Measurements from ENCODE around the gene ARHGAP6. TPM values are rescaled to one million over a fixed set of nuclear protein-coding genes. Genes with fewer than 3 reads are reported as not detected.

ARHGAP6 gene
- total and polyA plus RNA-seq, 2 donors (not counting 3 experiments of a cell fraction or from before 2014, with no cell fraction given): 0.69 to 0.83 TPM

- dilution Hi-C loops (cut with MboI; ENCODE audit: extremely low pct_ligation_motif_present, low sequenced_read_pairs): no loop called here
- no peak for TF ChIP-seq POLR2A (IDR thresholded peaks at IDR 0.05; ENCODE audit: low read depth, low read length)
- no peak for TF ChIP-seq FOS (IDR thresholded peaks at IDR 0.05; ENCODE audit: borderline replicate concordance, insufficient read depth, low read length)
- H3K79me2 ChIP-seq (ENCODE audit: control insufficient read depth, insufficient read depth, low read length): no peaks in the 10 kb centered on the region
- H3K27ac ChIP-seq (ENCODE audit: insufficient read depth, low read depth, low read length): no peak overlapping the region
- H3K4me1 ChIP-seq (ENCODE audit: control insufficient read depth, extremely low read depth, insufficient read depth, low read length): no peaks in the 10 kb centered on the region
- intact Hi-C loops (cut with micrococcal nuclease): no loop called here
- no peak overlapping the region for H3K4me2 ChIP-seq (ENCODE audit: insufficient read depth, low read length)
- ChIA-PET POLR2A (no interaction called here), CTCF (no interaction called here)
- FAIRE-seq (no peak), DNase-seq (ENCODE audit: low read depth, low spot score) (no peak)
- BruUV-seq (replicated peaks): no TSS peak
- H3K36me3 ChIP-seq (ENCODE audit: control insufficient read depth in 2 of 2, extremely low read depth in 1 of 2, insufficient read depth in 2 of 2, low read length in 2 of 2): no peaks in the 10 kb centered on the region
- H3K9me3 ChIP-seq (replicated peaks; ENCODE audit: control insufficient read depth, insufficient read depth, low read length): no peaks in the 10 kb centered on the region
- H2AFZ ChIP-seq (ENCODE audit: low read depth, low read length): no peak overlapping the region
- no peaks in the 10 kb centered on the region for H4K20me1 ChIP-seq (replicated peaks; ENCODE audit: control insufficient read depth, extremely low read depth, insufficient read depth, low read length)
- no peaks in the 10 kb centered on the region for H3K27me3 ChIP-seq (ENCODE audit: control insufficient read depth in 2 of 2, insufficient read depth in 2 of 2, low read length in 2 of 2)
- no peaks in the 10 kb centered on the region for H3K9me1 ChIP-seq (replicated peaks; ENCODE audit: control insufficient read depth, extremely low read depth, insufficient read depth, low read length)
- H3K9ac ChIP-seq (replicated peaks; ENCODE audit: extremely low read depth, insufficient read depth, low read length): no peak overlapping the region
- H3K4me3 ChIP-seq (replicated peaks in 1 of 3; ENCODE audit: insufficient read depth in 1 of 3, low read depth in 1 of 3, low read length in 3 of 3): no peak overlapping the region
These were observed 59.3 kb downstream of the ARHGAP6 start for GRCh38 chrX:11606408-11606807.

- CTCF ChIA-PET: no interaction called here
- no peak for FAIRE-seq
These were observed 65.1 kb downstream of the ARHGAP6 start for GRCh38 chrX:11600578-11600977.

More at GRCh38 chrX:11600578-11600977, 65.1 kb downstream of the ARHGAP6 start:
- no peak overlapping the region for H3K4me2 ChIP-seq (ENCODE audit: insufficient read depth, low read length)
- H4K20me1 ChIP-seq (replicated peaks; ENCODE audit: control insufficient read depth, extremely low read depth, insufficient read depth, low read length): no peaks in the 10 kb centered on the region
- BruUV-seq (replicated peaks): no TSS peak
- no peaks in the 10 kb centered on the region for H3K27me3 ChIP-seq (ENCODE audit: control insufficient read depth in 2 of 2, insufficient read depth in 2 of 2, low read length in 2 of 2)
- H3K4me1 ChIP-seq (ENCODE audit: control insufficient read depth, extremely low read depth, insufficient read depth, low read length): no peaks in the 10 kb centered on the region
- H2AFZ ChIP-seq (ENCODE audit: low read depth, low read length): no peak overlapping the region
- no peaks in the 10 kb centered on the region for H3K9me1 ChIP-seq (replicated peaks; ENCODE audit: control insufficient read depth, extremely low read depth, insufficient read depth, low read length)
- H3K79me2 ChIP-seq (ENCODE audit: control insufficient read depth, insufficient read depth, low read length): no peaks in the 10 kb centered on the region
- no peak overlapping the region for H3K4me3 ChIP-seq (replicated peaks in 1 of 3; ENCODE audit: insufficient read depth in 1 of 3, low read depth in 1 of 3, low read length in 3 of 3)
- H3K9ac ChIP-seq (replicated peaks; ENCODE audit: extremely low read depth, insufficient read depth, low read length): no peak overlapping the region
- dilution Hi-C loops (cut with MboI; ENCODE audit: extremely low pct_ligation_motif_present, low sequenced_read_pairs): no loop called here
- no peak overlapping the region for H3K27ac ChIP-seq (ENCODE audit: insufficient read depth, low read depth, low read length)
- intact Hi-C loops (cut with micrococcal nuclease): no loop called here
- H3K9me3 ChIP-seq (replicated peaks; ENCODE audit: control insufficient read depth, insufficient read depth, low read length): no peaks in the 10 kb centered on the region
- POLR2A ChIA-PET: no interaction called here
- no peak for TF ChIP-seq POLR2A (IDR thresholded peaks at IDR 0.05; ENCODE audit: low read depth, low read length)
- TF ChIP-seq, protein P1, sequence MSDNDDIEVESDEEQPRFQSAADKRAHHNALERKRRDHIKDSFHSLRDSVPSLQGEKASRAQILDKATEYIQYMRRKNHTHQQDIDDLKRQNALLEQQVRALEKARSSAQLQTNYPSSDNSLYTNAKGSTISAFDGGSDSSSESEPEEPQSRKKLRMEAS (IDR thresholded peaks at IDR 0.05; ENCODE audit: insufficient read depth, insufficient read length): no peak
- no peak for TF ChIP-seq GATA2 (IDR thresholded peaks at IDR 0.05; ENCODE audit: insufficient read depth, insufficient read length, low read depth, low read length)
- no peak for TF ChIP-seq FOS (IDR thresholded peaks at IDR 0.05; ENCODE audit: borderline replicate concordance, insufficient read depth, low read length)
- no peak for TF ChIP-seq POLR2AphosphoS5 (IDR thresholded peaks at IDR 0.05; ENCODE audit: insufficient read depth, low read depth, low read length)
- no peak for TF ChIP-seq JUN (IDR thresholded peaks at IDR 0.05; ENCODE audit: borderline replicate concordance, insufficient read depth, insufficient read length, low read depth)
- TF ChIP-seq MYC (IDR thresholded peaks at IDR 0.05; ENCODE audit: low read depth, low read length): no peak
- TF ChIP-seq CTCF (IDR thresholded peaks at IDR 0.05; ENCODE audit: extremely low read depth in 1 of 2, insufficient read depth in 1 of 2, low read depth in 1 of 2, low read length in 2 of 2): no peak
- TF ChIP-seq EZH2 (IDR thresholded peaks at IDR 0.05; ENCODE audit: borderline replicate concordance, low read depth, low read length, severe bottlenecking): no peak
- no peak for DNase-seq (ENCODE audit: low read depth, low spot score)
- H3K36me3 ChIP-seq (ENCODE audit: control insufficient read depth in 2 of 2, extremely low read depth in 1 of 2, insufficient read depth in 2 of 2, low read length in 2 of 2): no peaks in the 10 kb centered on the region
